H1 (cell line): ENCODE data around the gene NOS1AP. TPM values are rescaled to one million over a fixed set of nuclear protein-coding genes. Genes with fewer than 3 reads are reported as not detected.

Experiments used
- ASH2L ChIP-seq: fragments of 200-600, 300-600 bp; sonication (generic); IDR thresholded peaks from one replicate; pipeline ENCODE4 v1.7.1; 2017; ENCODE audit warnings: low read length
- CHD7 ChIP-seq: fragments of 300-600 bp; sonication (generic); IDR thresholded peaks from 2 replicates; pipeline ENCODE4 v1.7.1; 2012; ENCODE audit warnings: low read length, moderate library complexity, mild to moderate bottlenecking, inconsistent platforms; ENCODE audit not compliant: insufficient replicate concordance
- EZH2 ChIP-seq: fragments of 200-600 bp; sonication (generic); IDR thresholded peaks from 2 replicates; pipeline ENCODE4 v1.7.1; 2012; ENCODE audit warnings: low read depth, mild to moderate bottlenecking, moderate library complexity, low read length, inconsistent platforms; ENCODE audit not compliant: severe bottlenecking
- HDAC2 ChIP-seq, 2 experiments: fragments of 300-600 bp in 1 of 2; sonication (generic) in 1 of 2; IDR thresholded peaks; 2 replicates each; pipeline ENCODE4 v1.6.1; 2011 to 2012; ENCODE audit warnings: low read depth in 2 of 2, low read length in 2 of 2, mild to moderate bottlenecking in 2 of 2, moderate library complexity in 2 of 2, borderline replicate concordance in 1 of 2, inconsistent platforms in 1 of 2
- KDM4A ChIP-seq: IDR thresholded peaks from one replicate; pipeline ENCODE4 v1.7.1; 2012; ENCODE audit warnings: low read depth, mild to moderate bottlenecking, moderate library complexity, low read length, inconsistent platforms; ENCODE audit not compliant: severe bottlenecking
- NANOG ChIP-seq: IDR thresholded peaks from 2 replicates; pipeline ENCODE4 v1.6.1; 2011; ENCODE audit warnings: low read length, low read depth, mild to moderate bottlenecking, inconsistent platforms; ENCODE audit not compliant: insufficient read depth, poor library complexity, severe bottlenecking
- RAD21 ChIP-seq, 2 experiments: IDR thresholded peaks in 1 of 2; conservative IDR thresholded peaks in 1 of 2; 2 replicates each; pipeline ENCODE4 v1.6.1; 2011; ENCODE audit warnings: low read depth in 2 of 2, low read length in 2 of 2, improper control_type of control experiment in 1 of 2, inconsistent platforms in 1 of 2, mild to moderate bottlenecking in 1 of 2, moderate library complexity in 1 of 2
- RXRA ChIP-seq: IDR thresholded peaks from 2 replicates; pipeline ENCODE4 v1.6.1; 2011; ENCODE audit warnings: low read depth, mild to moderate bottlenecking, low read length, moderate library complexity; ENCODE audit not compliant: insufficient read depth
- SIN3A ChIP-seq, 2 experiments: IDR thresholded peaks in 1 of 2; conservative IDR thresholded peaks in 1 of 2; 2 replicates each; pipeline ENCODE4 v1.6.1; 2011 to 2012; ENCODE audit warnings: low read length in 2 of 2, improper control_type of control experiment in 1 of 2, low read depth in 1 of 2, mild to moderate bottlenecking in 1 of 2
- SP1 ChIP-seq: IDR thresholded peaks from 2 replicates; pipeline ENCODE4 v1.6.1; 2011; ENCODE audit warnings: low read depth, low read length
- polyA plus RNA-seq, 7 experiments: library from polyadenylated mRNA; depleted of rRNA in 3 of 7; stranded (reverse) in 5 of 7; unstranded in 2 of 7; fragments of >200 nt in 5 of 7; fragments of 200-250 nt in 2 of 7; gene quantifications; 1 replicate in 5 of 7; 2 replicates in 1 of 7; 4 replicates in 1 of 7; pipeline versions ENCODE4 v1.2.1 to v1.2.3, GENCODE V29; 2011 to 2013; ENCODE audit warnings: missing spikeins in 2 of 7, mixed read lengths in 2 of 7
- total RNA-seq: library from RNA; stranded (reverse); fragmentation: NEBNext Ultra II Directional; extraction: Animal tissue kit (Norgen Biotek cat#: 25700); gene quantifications from 2 replicates; pipeline ENCODE4 v1.2.1, GENCODE V29; 2021

The NOS1AP gene
- total and polyA plus RNA-seq, 2 of the 8 experiments (the other 6 are each of a cell fraction or from before 2014, with no cell fraction given), result 2.4 to 12.1 TPM

DNA sequence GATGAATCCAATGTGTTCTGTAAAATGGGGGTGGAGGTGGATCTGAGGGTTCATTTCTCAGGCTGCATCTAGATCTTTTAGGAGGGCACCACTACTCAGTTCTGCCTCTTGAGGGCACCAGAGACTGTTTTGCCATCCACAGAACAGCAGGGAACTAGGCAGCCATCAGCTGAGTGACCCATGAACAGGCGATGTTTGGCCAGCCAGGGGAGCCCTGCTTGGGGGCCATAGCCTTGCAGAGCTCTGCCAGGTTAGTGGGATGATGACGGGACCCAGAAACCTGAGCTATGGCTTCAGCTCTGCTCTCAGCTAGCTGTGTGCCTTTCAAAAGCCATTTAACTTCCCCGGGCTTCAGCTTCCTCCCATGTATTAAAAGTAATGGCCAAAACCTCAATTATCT, 13.4 kb upstream of the NOS1AP start (continued):
- TF ChIP-seq CHD7 (no peak), SIN3A (conservative IDR thresholded peaks at IDR 0.05 in 1 of 2, IDR thresholded peaks at IDR 0.05 in 1 of 2; ENCODE audit: low read depth in 1 of 2, low read length in 2 of 2) (peak in 1 of 2 experiments; percentile 59; a peak in 2 of 4 replicates), SP1 (no peak), NANOG (peak; percentile 75), KDM4A (no peak), RAD21 (IDR thresholded peaks at IDR 0.05 in 1 of 2, conservative IDR thresholded peaks at IDR 0.05 in 1 of 2; ENCODE audit: low read depth in 2 of 2, low read length in 2 of 2) (peak; percentile 100), HDAC2 (IDR thresholded peaks at IDR 0.05; ENCODE audit: borderline replicate concordance in 1 of 2, low read depth in 2 of 2, low read length in 2 of 2) (no peak), ASH2L (no peak), EZH2 (no peak), RXRA (no peak)
